CD4-positive, alpha-beta T cell (primary cell): ENCODE measurements around the gene CCDC107. TPM values are rescaled to one million over a fixed set of nuclear protein-coding genes. Genes with fewer than 3 reads are reported as not detected.

Experiments used
- ATAC-seq: fragments of 200-7000 bp; cut with Tn5 transposase; one replicate; pipeline ENCODE4 v1.10.0; 2022; ENCODE audit warnings: mild to moderate bottlenecking; ENCODE audit not compliant: poor library complexity
- CTCF ChIA-PET: fragments of 350-600 bp; sonication (Branson Sonifier 250); formaldehyde crosslinking; loops from one replicate; lab custom pipeline; 2021; ENCODE audit warnings: antibody characterized with exemption, inconsistent platforms; lab: Charles Lee
- POLR2A ChIA-PET: fragments of 350-600 bp; sonication (Branson Sonifier 250); formaldehyde crosslinking; loops from one replicate; lab custom pipeline; 2021; ENCODE audit warnings: antibody characterized with exemption, inconsistent platforms; lab: Charles Lee
- DNase-seq, 14 experiments: peaks; one replicate each; pipeline ENCODE4 v3.0.0-alpha.2; 2013 to 2020; ENCODE audit warnings: mixed read lengths in 2 of 14
- H3K27ac ChIP-seq, 2 donors: one replicate each; pipeline versions ENCODE4 v1.5.1 to v1.7.0; 2013; ENCODE audit warnings: low read length in 2 of 2, low read depth in 1 of 2, mild to moderate bottlenecking in 1 of 2
- H3K27me3 ChIP-seq, 2 experiments: 1 replicate in 1 of 2; 2 replicates in 1 of 2; pipeline versions ENCODE4 v1.6.1 to v1.7.0; 2013; ENCODE audit warnings: low read length in 2 of 2, control low read depth in 1 of 2, mild to moderate bottlenecking in 1 of 2, moderate library complexity in 1 of 2; ENCODE audit not compliant: insufficient read depth in 2 of 2, control insufficient read depth in 1 of 2
- H3K36me3 ChIP-seq: one replicate; pipeline ENCODE4 v1.6.1; 2013; ENCODE audit warnings: low read length, control low read depth; ENCODE audit not compliant: insufficient read depth
- H3K4me1 ChIP-seq: one replicate; pipeline ENCODE4 v1.6.1; 2013; ENCODE audit warnings: low read length, control low read depth; ENCODE audit not compliant: insufficient read depth
- H3K4me3 ChIP-seq: one replicate; pipeline ENCODE4 v1.5.1; 2013; ENCODE audit warnings: mild to moderate bottlenecking, low read length, moderate library complexity
- H3K9me3 ChIP-seq, 2 experiments: 1 replicate in 1 of 2; 2 replicates in 1 of 2; pipeline versions ENCODE4 v1.6.1 to v1.7.0; 2013; ENCODE audit warnings: low read length in 2 of 2, mild to moderate bottlenecking in 2 of 2, control low read depth in 1 of 2, moderate library complexity in 1 of 2; ENCODE audit not compliant: control insufficient read depth in 1 of 2, insufficient read depth in 1 of 2
- H3K27ac Mint-ChIP-seq: one replicate; pipeline ENCODE4 v1.8.0; 2020; ENCODE audit warnings: mixed read lengths
- H3K27me3 Mint-ChIP-seq: one replicate; pipeline ENCODE4 v1.8.0; 2021; ENCODE audit warnings: mixed read lengths
- H3K36me3 Mint-ChIP-seq: one replicate; pipeline ENCODE4 v1.8.0; 2021; ENCODE audit warnings: low read depth, mixed read lengths
- H3K4me1 Mint-ChIP-seq: one replicate; pipeline ENCODE4 v1.8.0; 2021; ENCODE audit warnings: low read depth, mixed read lengths
- H3K4me3 Mint-ChIP-seq: one replicate; pipeline ENCODE4 v1.8.0; 2020; ENCODE audit warnings: mild to moderate bottlenecking, mixed read lengths
- H3K9me3 Mint-ChIP-seq: one replicate; pipeline ENCODE4 v1.8.0; 2020; ENCODE audit warnings: mixed read lengths
- intact Hi-C, 2 experiments: fragments of 100-400 bp; cut with DNase I in 1 of 2; cut with micrococcal nuclease in 1 of 2; formaldehyde crosslinking; loops; one replicate each; pipeline versions ENCODE4 v1.15.1 to v1.9.0; 2023 to 2025; cut with DNase I, micrococcal nuclease
- total RNA-seq, 174 experiments: library from RNA in 2 of 174; stranded (reverse) in 2 of 174; gene quantifications; one replicate each; pipeline ENCODE4 v1.2.3 and lab custom pipeline; 2021 to 2026
- TF ChIP-seq, protein P1 (sequence below): fragments of 200-600 bp; IDR thresholded peaks from one replicate; pipeline ENCODE4 v1.8.0; 2022; ENCODE audit warnings: antibody characterized with exemption, mild to moderate bottlenecking

CCDC107 gene
- total RNA-seq, 2 experiments from 2014 or later = 10.2 TPM

DNA sequence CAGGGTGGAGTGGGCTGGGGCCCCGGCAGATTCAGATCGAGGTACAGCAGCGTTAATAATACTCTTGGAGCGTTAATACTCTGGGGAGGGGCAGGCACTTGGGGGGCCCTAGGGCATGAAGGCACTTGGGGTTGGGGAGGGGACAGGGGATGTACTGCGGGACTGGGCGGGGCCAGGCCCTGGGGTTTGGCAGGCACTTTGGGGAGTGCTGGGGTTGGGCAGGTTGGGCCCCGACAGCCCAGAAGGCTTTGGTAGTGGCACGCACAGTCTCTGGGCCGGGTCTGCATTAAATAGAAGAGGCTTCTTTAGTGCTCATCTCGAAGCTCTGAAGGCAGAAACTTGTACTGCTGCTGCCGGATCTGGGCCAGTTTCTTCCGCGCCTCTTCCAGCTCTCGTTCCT lies 39.4 kb downstream of the CCDC107 start:
- intact Hi-C loops = loop anchor here (2.0 kb wide), 5 partner anchors 29 to 93 kb away; partner anchors contain the start of genes CCDC107 (in 2 of the 2), RMRP (in 2 of the 2) and TESK1 (in 1 of the 2)

DNA sequence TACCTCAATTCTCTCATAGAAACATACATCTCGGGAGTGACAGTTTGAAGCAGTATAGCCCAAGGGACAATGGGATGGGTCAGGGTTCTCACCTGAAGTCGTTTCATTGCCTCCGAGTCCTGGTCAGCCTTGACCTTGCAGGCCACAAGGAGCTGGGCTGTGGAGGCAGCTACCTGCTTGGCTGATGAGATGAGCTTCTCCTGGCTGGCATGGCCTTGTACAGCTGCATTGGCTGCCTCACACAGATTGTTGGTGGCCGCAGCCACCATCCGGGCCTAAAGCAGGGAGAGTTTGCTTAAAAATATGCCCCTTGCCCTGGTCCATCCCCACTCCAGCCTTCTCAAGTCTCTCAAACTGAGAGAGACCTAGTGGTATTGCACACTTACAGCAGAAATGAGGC lies 40.1 kb downstream of the CCDC107 start:
- Mint-ChIP-seq H3K27ac (no peak overlapping the region), H3K4me1 (peaks cover 13% of the 10 kb centered on the region), H3K36me3 (no peaks in the 10 kb centered on the region), H3K4me3 (no peak overlapping the region), H3K9me3 (no peaks in the 10 kb centered on the region), H3K27me3 (no peaks in the 10 kb centered on the region)
- H3K27me3 ChIP-seq = no peaks in the 10 kb centered on the region
- H3K9me3 ChIP-seq = no peaks in the 10 kb centered on the region
- POLR2A ChIA-PET = interaction anchor here (0.6 kb wide), 1 partner anchor 51 kb away, joined by 3 read pairs; no protein-coding TSS in a partner anchor
- H3K4me3 ChIP-seq = no peak overlapping the region
- H3K27ac ChIP-seq = no peak overlapping the region
- TF ChIP-seq, protein P1, sequence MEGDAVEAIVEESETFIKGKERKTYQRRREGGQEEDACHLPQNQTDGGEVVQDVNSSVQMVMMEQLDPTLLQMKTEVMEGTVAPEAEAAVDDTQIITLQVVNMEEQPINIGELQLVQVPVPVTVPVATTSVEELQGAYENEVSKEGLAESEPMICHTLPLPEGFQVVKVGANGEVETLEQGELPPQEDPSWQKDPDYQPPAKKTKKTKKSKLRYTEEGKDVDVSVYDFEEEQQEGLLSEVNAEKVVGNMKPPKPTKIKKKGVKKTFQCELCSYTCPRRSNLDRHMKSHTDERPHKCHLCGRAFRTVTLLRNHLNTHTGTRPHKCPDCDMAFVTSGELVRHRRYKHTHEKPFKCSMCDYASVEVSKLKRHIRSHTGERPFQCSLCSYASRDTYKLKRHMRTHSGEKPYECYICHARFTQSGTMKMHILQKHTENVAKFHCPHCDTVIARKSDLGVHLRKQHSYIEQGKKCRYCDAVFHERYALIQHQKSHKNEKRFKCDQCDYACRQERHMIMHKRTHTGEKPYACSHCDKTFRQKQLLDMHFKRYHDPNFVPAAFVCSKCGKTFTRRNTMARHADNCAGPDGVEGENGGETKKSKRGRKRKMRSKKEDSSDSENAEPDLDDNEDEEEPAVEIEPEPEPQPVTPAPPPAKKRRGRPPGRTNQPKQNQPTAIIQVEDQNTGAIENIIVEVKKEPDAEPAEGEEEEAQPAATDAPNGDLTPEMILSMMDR = no peak
- intact Hi-C loops = no loop called here
- CTCF ChIA-PET = interaction anchor here (1.0 to 3.3 kb wide), 4 partner anchors 10 to 95 kb away, joined by 5 to 32 read pairs (median 20); partner anchors contain the start of gene TLN1
- no peak for ATAC-seq
- DNase-seq = no peak
- peaks cover 8% of the 10 kb centered on the region for H3K4me1 ChIP-seq
- H3K36me3 ChIP-seq = peaks cover 65% of the 10 kb centered on the region

More for the DNA sequence above, 39.4 kb downstream of the CCDC107 start:
- Histone ChIP-seq H3K4me1 (peaks cover 8% of the 10 kb centered on the region), H3K4me3 (no peak overlapping the region), H3K27ac (no peak overlapping the region), H3K9me3 (no peaks in the 10 kb centered on the region), H3K36me3 (peaks cover 58% of the 10 kb centered on the region), H3K27me3 (no peaks in the 10 kb centered on the region)
- Mint-ChIP-seq H3K4me3 (no peak overlapping the region), H3K27ac (no peak overlapping the region), H3K36me3 (no peaks in the 10 kb centered on the region), H3K9me3 (no peaks in the 10 kb centered on the region), H3K4me1 (peaks cover 13% of the 10 kb centered on the region), H3K27me3 (no peaks in the 10 kb centered on the region)
- no peak for ATAC-seq
- no peak for DNase-seq
- ChIA-PET POLR2A (interaction anchor here (0.5 to 2.8 kb wide), 4 partner anchors 31 to 65 kb away, joined by 4 to 24 read pairs (median 13); partner anchors contain the start of genes CCDC107 and RMRP), CTCF (interaction anchor here (0.9 to 3.3 kb wide), 9 partner anchors 10 to 94 kb away, joined by 3 to 32 read pairs (median 14); partner anchors contain the start of genes CCDC107, RMRP and TLN1)
- TF ChIP-seq, protein P1 = no peak

DNA sequence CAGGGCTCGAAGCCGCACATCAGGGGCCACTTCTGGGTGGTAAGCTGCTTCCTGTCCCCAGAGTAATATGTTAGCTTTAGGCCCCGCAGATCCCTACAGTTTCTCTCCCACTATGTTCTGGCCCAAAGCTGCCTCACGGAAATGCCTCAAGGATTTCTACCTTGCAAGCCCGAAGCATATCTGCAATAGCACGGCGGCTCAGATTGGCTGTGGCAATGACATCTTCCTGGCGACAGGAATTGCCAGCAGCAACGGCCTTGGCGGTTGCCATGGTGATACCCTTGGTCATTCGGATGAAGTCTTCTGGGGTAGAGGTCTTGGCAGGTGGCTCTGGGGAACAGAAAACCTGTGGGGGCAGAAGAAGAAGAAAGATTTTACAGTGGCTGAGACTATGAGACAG lies 41.9 kb downstream of the CCDC107 start:
- intact Hi-C loops = no loop called here
- Histone ChIP-seq H3K36me3 (peaks cover 83% of the 10 kb centered on the region), H3K4me1 (peaks cover 8% of the 10 kb centered on the region), H3K27ac (no peak overlapping the region), H3K9me3 (no peaks in the 10 kb centered on the region), H3K4me3 (no peak overlapping the region), H3K27me3 (no peaks in the 10 kb centered on the region)
- ChIA-PET CTCF (no interaction called here), POLR2A (interaction anchor here (1.3 kb wide), 1 partner anchor 54 kb away, joined by 4 read pairs; no protein-coding TSS in a partner anchor)
- Mint-ChIP-seq H3K4me1 (peaks cover 13% of the 10 kb centered on the region), H3K9me3 (no peaks in the 10 kb centered on the region), H3K4me3 (no peak overlapping the region), H3K27me3 (no peaks in the 10 kb centered on the region), H3K36me3 (no peaks in the 10 kb centered on the region), H3K27ac (no peak overlapping the region)
- TF ChIP-seq, protein P1 = no peak
- DNase-seq (no peak), ATAC-seq (no peak)
